GM19467 (cell line): ENCODE data around the gene TMEM151A.

Experiments used
- ATAC-seq: cut with Tn5 transposase; IDR thresholded peaks from one replicate; pipeline ENCODE4 v1.9.1; 2021; ENCODE audit warnings: mild to moderate bottlenecking, moderate library complexity; ENCODE audit not compliant: unreplicated experiment

Gene TMEM151A

GRCh38 chr11:66282468-66283455, 8.9 kb upstream of the TMEM151A start:
- ATAC-seq = peak; percentile 63

GRCh38 chr11:66283461-66284105, 8.1 kb upstream of the TMEM151A start:
- no peak for ATAC-seq

GRCh38 chr11:66284526-66285078, 7.1 kb upstream of the TMEM151A start:
- no peak for ATAC-seq

- no peak for ATAC-seq
Observed at GRCh38 chr11:66285250-66285947, 6.3 kb upstream of the TMEM151A start.

- no peak for ATAC-seq
Observed at GRCh38 chr11:66286699-66287098, 5.0 kb upstream of the TMEM151A start.

- no peak for ATAC-seq
Observed at GRCh38 chr11:66287211-66287888, 4.3 kb upstream of the TMEM151A start.

- no peak for ATAC-seq
Observed at GRCh38 chr11:66287889-66288670, 3.6 kb upstream of the TMEM151A start.

- ATAC-seq = peak; percentile 88
Observed at GRCh38 chr11:66288671-66289547, 2.8 kb upstream of the TMEM151A start, which contains the start of gene YIF1A. YIF1A (minus strand) TSS chr11:66289143; CDS start chr11:66288985, 158 bp downstream.

GRCh38 chr11:66289548-66290329, 2.0 kb upstream of the TMEM151A start:
- ATAC-seq = peak; percentile 30

- ATAC-seq = no peak
Observed at GRCh38 chr11:66290330-66290621, 1.4 kb upstream of the TMEM151A start.

- ATAC-seq = no peak
Observed at GRCh38 chr11:66291303-66291705, 390 bp upstream of the TMEM151A start.

- ATAC-seq = no peak
Observed at GRCh38 chr11:66292543-66293332, 1.0 kb downstream of the TMEM151A start.

- no peak for ATAC-seq
Observed at GRCh38 chr11:66293352-66293751, 1.7 kb downstream of the TMEM151A start.

GRCh38 chr11:66293777-66294625, 2.3 kb downstream of the TMEM151A start:
- no peak for ATAC-seq

GRCh38 chr11:66294626-66295620, 3.2 kb downstream of the TMEM151A start:
- no peak for ATAC-seq
